Endometrial microvascular endothelial cells (primary cell): ENCODE results near the gene KCNS1. TPM values are rescaled to one million over a fixed set of nuclear protein-coding genes. Genes with fewer than 3 reads are reported as not detected.
"Not testable (repeated sequence)": the region's sequence is repeated elsewhere in the genome, so short reads cannot be mapped to it uniquely, and the experiment has no call there.

Source experiments
- in situ Hi-C: cut with HindIII; loops from 2 replicates; pipeline ENCODE4 v1.10.0; 2017; ENCODE audit warnings: low sequenced_read_pairs, low pct_unique_long_range_greater_than_20kb; ENCODE audit errors: inconsistent ontology term
- total RNA-seq: library from RNA; depleted of rRNA; stranded (reverse); fragments of >200 nt; gene quantifications from one replicate; pipeline ENCODE4 v1.2.3, GENCODE V29; 2015; ENCODE audit errors: inconsistent ontology term

KCNS1 gene
- not detected for total RNA-seq

GRCh38 chr20:45100563-45101245 lies at the start of gene KCNS1:
TSS of gene KCNS1 (minus strand) at chr20:45101127. CDS start at chr20:45099236, 1,891 bp downstream.
- in situ Hi-C loops: no loop called here

GRCh38 chr20:45149062-45149461 lies 48.1 kb upstream of the KCNS1 start:
- in situ Hi-C loops: no loop called here

- in situ Hi-C loops: no loop called here
Observed at GRCh38 chr20:45140836-45141235, 39.9 kb upstream of the KCNS1 start.

GRCh38 chr20:45139733-45140375 lies 38.9 kb upstream of the KCNS1 start:
- in situ Hi-C loops: not testable (repeated sequence)

- in situ Hi-C loops: no loop called here
Observed at GRCh38 chr20:45138561-45139300, 37.8 kb upstream of the KCNS1 start.

GRCh38 chr20:45136911-45137310 lies 36.0 kb upstream of the KCNS1 start:
- in situ Hi-C loops: no loop called here

GRCh38 chr20:45128099-45128498 lies 27.2 kb upstream of the KCNS1 start:
- in situ Hi-C loops: no loop called here

- in situ Hi-C loops: no loop called here
Observed at GRCh38 chr20:45124365-45124764, 23.4 kb upstream of the KCNS1 start, which contains the start of gene WFDC12. TSS of gene WFDC12 (minus strand) at chr20:45124465. CDS start at chr20:45124447, 18 bp downstream.

GRCh38 chr20:45121388-45121787 lies 20.5 kb upstream of the KCNS1 start:
- in situ Hi-C loops: no loop called here

GRCh38 chr20:45119556-45120266 lies 18.8 kb upstream of the KCNS1 start:
- in situ Hi-C loops: no loop called here

- in situ Hi-C loops: no loop called here
Observed at GRCh38 chr20:45118028-45118427, 17.1 kb upstream of the KCNS1 start.

GRCh38 chr20:45117581-45117980 lies 16.7 kb upstream of the KCNS1 start:
- in situ Hi-C loops: no loop called here

GRCh38 chr20:45115829-45116228 lies 14.9 kb upstream of the KCNS1 start:
- in situ Hi-C loops: no loop called here

- in situ Hi-C loops: no loop called here
Observed at GRCh38 chr20:45115386-45115774, 14.5 kb upstream of the KCNS1 start.

- in situ Hi-C loops: no loop called here
Observed at GRCh38 chr20:45114465-45115385, 13.8 kb upstream of the KCNS1 start, which contains the start of gene WFDC5. TSS of gene WFDC5 (minus strand) at chr20:45115174. CDS start at chr20:45115083, 91 bp downstream.

GRCh38 chr20:45113865-45114264 lies 12.9 kb upstream of the KCNS1 start:
- in situ Hi-C loops: no loop called here

- in situ Hi-C loops: no loop called here
Observed at GRCh38 chr20:45112754-45113153, 11.8 kb upstream of the KCNS1 start.

GRCh38 chr20:45111799-45112471 lies 11.0 kb upstream of the KCNS1 start:
- in situ Hi-C loops: no loop called here
